ENCODE measurements around the gene ZEB2. TPM values are rescaled to one million over a fixed set of nuclear protein-coding genes. Genes with fewer than 3 reads are reported as not detected.

ZEB2 gene
- total and polyA plus RNA-seq, 10 of the 15 experiments (the other 5 are each of a cell fraction or from before 2014, with no cell fraction given): 0.14 to 3.2 (median 0.84) TPM

DNA sequence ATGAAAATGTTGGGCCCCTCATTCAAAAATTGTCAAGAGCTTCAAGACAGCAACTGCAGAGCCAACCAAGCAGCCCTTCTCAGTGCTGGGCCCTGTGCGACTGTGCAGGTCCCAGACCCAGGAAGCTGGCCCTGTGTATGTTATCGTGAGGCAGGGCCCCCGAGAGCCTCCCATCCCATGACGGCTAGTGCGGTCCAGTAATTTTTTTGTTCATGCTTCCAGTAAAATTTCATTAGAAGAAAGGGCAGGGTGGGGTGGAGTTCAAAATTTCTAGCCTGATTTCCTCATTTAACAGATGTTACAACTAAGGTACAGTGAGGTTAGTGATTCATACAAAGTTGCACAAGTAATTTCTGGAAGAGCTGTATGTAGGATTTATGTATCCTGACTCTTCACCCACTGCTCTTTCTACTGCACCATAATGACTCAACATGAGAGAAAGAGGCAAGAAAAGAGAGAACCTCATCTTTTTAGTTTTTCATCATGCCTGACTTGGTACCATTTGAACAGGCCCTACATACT, 105.5 kb downstream of the ZEB2 start:
- SMC1A ChIA-PET (ENCODE audit: uncharacterized antibody, unreplicated experiment): interaction anchor here (1.2 kb wide), 1 partner anchor 11 kb away, joined by 3 read pairs; no protein-coding TSS in a partner anchor
- H3K4me2 ChIP-seq (ENCODE audit: control insufficient read depth, insufficient read depth): no peak overlapping the region

DNA sequence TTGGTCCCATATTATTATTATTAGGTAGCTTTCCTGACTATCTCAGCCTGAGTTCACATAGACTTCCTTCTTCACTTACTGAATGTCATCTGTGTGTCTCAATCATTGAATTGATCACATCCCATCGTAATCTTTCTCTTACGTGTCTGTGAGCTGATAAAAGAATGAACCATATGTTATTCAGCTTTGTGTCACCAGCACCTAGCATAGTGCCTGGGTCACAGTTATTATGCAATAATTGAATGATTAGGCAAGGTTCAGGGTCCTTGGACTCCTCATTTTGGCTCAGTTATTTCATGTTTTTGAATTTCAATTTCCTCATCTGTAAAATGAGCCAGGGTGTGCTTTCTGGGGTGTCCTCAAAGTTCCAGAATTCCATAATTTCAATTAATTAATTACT, 107.2 kb downstream of the ZEB2 start:
- ChIA-PET RAD21 (ENCODE audit: unreplicated experiment) (no interaction called here), SMC1A (ENCODE audit: uncharacterized antibody, unreplicated experiment) (interaction anchor here (1.1 kb wide), 1 partner anchor 14 kb away, joined by 3 read pairs; no protein-coding TSS in a partner anchor), CTCF (interaction anchor here (1.3 kb wide), 1 partner anchor 10 kb away, joined by 4 read pairs; no protein-coding TSS in a partner anchor), POLR2A (no interaction called here)
- FAIRE-seq (no peak), DNase-seq (ENCODE audit: low read depth, low spot score) (no peak), ATAC-seq (no peak)
- H3K4me2 ChIP-seq (ENCODE audit: control insufficient read depth, insufficient read depth): no peak overlapping the region
- H3K4me3 ChIP-seq: no peak overlapping the region
- H3K4me1 ChIP-seq (ENCODE audit: control insufficient read depth, insufficient read depth, low read length): no peaks in the 10 kb centered on the region
- H3K79me2 ChIP-seq (ENCODE audit: control insufficient read depth, insufficient read depth, low read length): no peaks in the 10 kb centered on the region
- H4K20me1 ChIP-seq (ENCODE audit: control insufficient read depth, insufficient read depth): no peaks in the 10 kb centered on the region
- H3K9ac ChIP-seq (ENCODE audit: control insufficient read depth, insufficient read depth, low read length): no peak overlapping the region
- no TSS peak for BruUV-seq (replicated peaks)
- H3K9me3 ChIP-seq (replicated peaks; ENCODE audit: control insufficient read depth, insufficient read depth, low read length): no peaks in the 10 kb centered on the region; the same call in 2 of the 3 replicates
- H3K27me3 ChIP-seq (replicated peaks in 1 of 2; ENCODE audit: control insufficient read depth in 2 of 2, insufficient read depth in 2 of 2, low read length in 1 of 2): no peaks in the 10 kb centered on the region
- H3K36me3 ChIP-seq (ENCODE audit: control insufficient read depth in 2 of 2, insufficient read depth in 2 of 2, low read length in 1 of 2): no peaks in the 10 kb centered on the region
- no peak overlapping the region for H3K27ac ChIP-seq (ENCODE audit: control insufficient read depth, insufficient read depth)
- intact Hi-C loops (cut with micrococcal nuclease; ENCODE audit: unreplicated experiment): no loop called here
- in situ Hi-C loops (cut with MboI): no loop called here
- WGBS (ENCODE audit: insufficient coverage, insufficient replicate concordance, low lambda C conversion rate, missing lambda C conversion rate): 87% methylated on average over 2 of the region's 2 CpGs
- H2AFZ ChIP-seq (ENCODE audit: control insufficient read depth, low read depth, low read length): no peak overlapping the region
- TF ChIP-seq SP1 (IDR thresholded peaks at IDR 0.05; ENCODE audit: low read depth, low read length) (no peak), IKZF2 (IDR thresholded peaks at IDR 0.05) (no peak), MXI1 (IDR thresholded peaks at IDR 0.05; ENCODE audit: low read depth, low read length) (no peak), GABPA (IDR thresholded peaks at IDR 0.05; ENCODE audit: low read depth) (no peak)
- TF ChIP-seq, protein P1, sequence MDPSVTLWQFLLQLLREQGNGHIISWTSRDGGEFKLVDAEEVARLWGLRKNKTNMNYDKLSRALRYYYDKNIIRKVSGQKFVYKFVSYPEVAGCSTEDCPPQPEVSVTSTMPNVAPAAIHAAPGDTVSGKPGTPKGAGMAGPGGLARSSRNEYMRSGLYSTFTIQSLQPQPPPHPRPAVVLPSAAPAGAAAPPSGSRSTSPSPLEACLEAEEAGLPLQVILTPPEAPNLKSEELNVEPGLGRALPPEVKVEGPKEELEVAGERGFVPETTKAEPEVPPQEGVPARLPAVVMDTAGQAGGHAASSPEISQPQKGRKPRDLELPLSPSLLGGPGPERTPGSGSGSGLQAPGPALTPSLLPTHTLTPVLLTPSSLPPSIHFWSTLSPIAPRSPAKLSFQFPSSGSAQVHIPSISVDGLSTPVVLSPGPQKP (IDR thresholded peaks at IDR 0.05; ENCODE audit: low read depth, low read length): no peak
- TF ChIP-seq, protein P2, sequence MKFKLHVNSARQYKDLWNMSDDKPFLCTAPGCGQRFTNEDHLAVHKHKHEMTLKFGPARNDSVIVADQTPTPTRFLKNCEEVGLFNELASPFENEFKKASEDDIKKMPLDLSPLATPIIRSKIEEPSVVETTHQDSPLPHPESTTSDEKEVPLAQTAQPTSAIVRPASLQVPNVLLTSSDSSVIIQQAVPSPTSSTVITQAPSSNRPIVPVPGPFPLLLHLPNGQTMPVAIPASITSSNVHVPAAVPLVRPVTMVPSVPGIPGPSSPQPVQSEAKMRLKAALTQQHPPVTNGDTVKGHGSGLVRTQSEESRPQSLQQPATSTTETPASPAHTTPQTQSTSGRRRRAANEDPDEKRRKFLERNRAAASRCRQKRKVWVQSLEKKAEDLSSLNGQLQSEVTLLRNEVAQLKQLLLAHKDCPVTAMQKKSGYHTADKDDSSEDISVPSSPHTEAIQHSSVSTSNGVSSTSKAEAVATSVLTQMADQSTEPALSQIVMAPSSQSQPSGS (IDR thresholded peaks at IDR 0.05; ENCODE audit: low read length): no peak

More for the DNA sequence above, 105.5 kb downstream of the ZEB2 start:
- Histone ChIP-seq H3K27me3 (replicated peaks in 1 of 2; ENCODE audit: control insufficient read depth in 2 of 2, insufficient read depth in 2 of 2, low read length in 1 of 2) (no peaks in the 10 kb centered on the region), H3K4me1 (ENCODE audit: control insufficient read depth, insufficient read depth, low read length) (no peaks in the 10 kb centered on the region), H3K9ac (ENCODE audit: control insufficient read depth, insufficient read depth, low read length) (no peak overlapping the region), H2AFZ (ENCODE audit: control insufficient read depth, low read depth, low read length) (no peak overlapping the region), H3K36me3 (ENCODE audit: control insufficient read depth in 2 of 2, insufficient read depth in 2 of 2, low read length in 1 of 2) (no peaks in the 10 kb centered on the region), H4K20me1 (ENCODE audit: control insufficient read depth, insufficient read depth) (no peaks in the 10 kb centered on the region), H3K9me3 (replicated peaks; ENCODE audit: control insufficient read depth, insufficient read depth, low read length) (no peaks in the 10 kb centered on the region; the same call in 2 of the 3 replicates), H3K4me3 (no peak overlapping the region), H3K27ac (ENCODE audit: control insufficient read depth, insufficient read depth) (no peak overlapping the region), H3K79me2 (ENCODE audit: control insufficient read depth, insufficient read depth, low read length) (no peaks in the 10 kb centered on the region)
- CTCF ChIA-PET: no interaction called here
- POLR2A ChIA-PET: no interaction called here
- ATAC-seq (peak; percentile 67), DNase-seq (ENCODE audit: low read depth, low spot score) (no peak), FAIRE-seq (no peak)
- TF ChIP-seq, protein P3, sequence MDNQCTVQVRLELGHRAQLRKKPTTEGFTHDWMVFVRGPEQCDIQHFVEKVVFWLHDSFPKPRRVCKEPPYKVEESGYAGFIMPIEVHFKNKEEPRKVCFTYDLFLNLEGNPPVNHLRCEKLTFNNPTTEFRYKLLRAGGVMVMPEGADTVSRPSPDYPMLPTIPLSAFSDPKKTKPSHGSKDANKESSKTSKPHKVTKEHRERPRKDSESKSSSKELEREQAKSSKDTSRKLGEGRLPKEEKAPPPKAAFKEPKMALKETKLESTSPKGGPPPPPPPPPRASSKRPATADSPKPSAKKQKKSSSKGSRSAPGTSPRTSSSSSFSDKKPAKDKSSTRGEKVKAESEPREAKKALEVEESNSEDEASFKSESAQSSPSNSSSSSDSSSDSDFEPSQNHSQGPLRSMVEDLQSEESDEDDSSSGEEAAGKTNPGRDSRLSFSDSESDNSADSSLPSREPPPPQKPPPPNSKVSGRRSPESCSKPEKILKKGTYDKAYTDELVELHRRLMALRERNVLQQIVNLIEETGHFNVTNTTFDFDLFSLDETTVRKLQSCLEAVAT (IDR thresholded peaks at IDR 0.05): no peak
- TF ChIP-seq NFIC (IDR thresholded peaks at IDR 0.05; ENCODE audit: low read depth, low read length) (0 out of 2 replicates have a peak, but pooled peaks have one; percentile 34), JUNB (IDR thresholded peaks at IDR 0.05) (peak; percentile 56; the same call in 1 of the 2 replicates), TCF7 (IDR thresholded peaks at IDR 0.05; ENCODE audit: borderline replicate concordance) (no peak), TAF1 (IDR thresholded peaks at IDR 0.05; ENCODE audit: borderline replicate concordance, low read depth, low read length) (no peak), RUNX3 (IDR thresholded peaks at IDR 0.05; ENCODE audit: low read length) (0 out of 2 replicates have a peak, but pooled peaks have one; percentile 20)
- in situ Hi-C loops (cut with MboI): no loop called here
- no TSS peak for BruUV-seq (replicated peaks)
- 88% methylated on average over 5 of the region's 5 CpGs for WGBS (ENCODE audit: insufficient coverage, insufficient replicate concordance, low lambda C conversion rate, missing lambda C conversion rate)
- intact Hi-C loops (cut with micrococcal nuclease; ENCODE audit: unreplicated experiment): no loop called here
- RAD21 ChIA-PET (ENCODE audit: unreplicated experiment): no interaction called here

All from GM12878 (cell line).